Right renal cortex interstitium (tissue), 3 donors: ENCODE data around the gene NF2. TPM values are rescaled to one million over a fixed set of nuclear protein-coding genes. Genes with fewer than 3 reads are reported as not detected.

Experiments
- DNase-seq, 3 donors: peaks; one replicate each; pipeline ENCODE4 v3.0.0-alpha.2; 2013; ENCODE audit warnings: low read depth in 3 of 3, low spot score in 2 of 3
- polyA plus RNA-seq, 3 donors: library from polyadenylated mRNA; unstranded; fragments of 120-200 nt; gene quantifications; one replicate each; pipeline ENCODE4 v1.2.1, GENCODE V29; 2013; ENCODE audit not compliant: insufficient read length in 3 of 3

NF2 gene
- polyA plus RNA-seq, 3 donors = 26.5 to 29.3 (median 27.1) TPM

GRCh38 chr22:29660021-29660420 lies 56.6 kb downstream of the NF2 start:
- no peak for DNase-seq

- no peak for DNase-seq
Measured at GRCh38 chr22:29661336-29661735, 57.9 kb downstream of the NF2 start.

- no peak for DNase-seq
Measured at GRCh38 chr22:29663180-29663821, 59.9 kb downstream of the NF2 start.

GRCh38 chr22:29665486-29665885 lies 62.1 kb downstream of the NF2 start:
- DNase-seq = no peak

- DNase-seq = no peak
Measured at GRCh38 chr22:29668673-29669072, 65.2 kb downstream of the NF2 start.

- DNase-seq = no peak
Measured at GRCh38 chr22:29670626-29671025, 67.2 kb downstream of the NF2 start.

- no peak for DNase-seq
Measured at GRCh38 chr22:29673361-29674066, 70.1 kb downstream of the NF2 start.

GRCh38 chr22:29674121-29674520 lies 70.7 kb downstream of the NF2 start:
- no peak for DNase-seq

GRCh38 chr22:29679316-29679715 lies 75.9 kb downstream of the NF2 start:
- no peak for DNase-seq

GRCh38 chr22:29683536-29683935 lies 80.1 kb downstream of the NF2 start:
- no peak for DNase-seq

- no peak for DNase-seq
Measured at GRCh38 chr22:29684244-29684643, 80.8 kb downstream of the NF2 start.

- DNase-seq = no peak
Measured at GRCh38 chr22:29689206-29689879, 85.9 kb downstream of the NF2 start.

- no peak for DNase-seq
Measured at GRCh38 chr22:29689880-29690213, 86.4 kb downstream of the NF2 start.

- no peak for DNase-seq
Measured at GRCh38 chr22:29690476-29690875, 87.0 kb downstream of the NF2 start.

- no peak for DNase-seq
Measured at GRCh38 chr22:29691636-29692326, 88.3 kb downstream of the NF2 start.

- DNase-seq = no peak
Measured at GRCh38 chr22:29692327-29692640, 88.9 kb downstream of the NF2 start.

GRCh38 chr22:29693161-29693560 lies 89.7 kb downstream of the NF2 start:
- DNase-seq = no peak

GRCh38 chr22:29693671-29694070 lies 90.2 kb downstream of the NF2 start:
- DNase-seq = no peak

GRCh38 chr22:29695129-29695926 lies 91.9 kb downstream of the NF2 start:
- DNase-seq = no peak

GRCh38 chr22:29697853-29698598 lies 94.6 kb downstream of the NF2 start:
- DNase-seq = no peak
